Hair follicular keratinocyte (primary cell): ENCODE measurements around the gene FGFR4. TPM values are rescaled to one million over a fixed set of nuclear protein-coding genes. Genes with fewer than 3 reads are reported as not detected.

Experiments
- total RNA-seq: library from RNA; depleted of rRNA; stranded (reverse); fragments of >200 nt; gene quantifications from 2 replicates; pipeline ENCODE4 v1.2.3, GENCODE V29; 2015

Gene FGFR4
- total RNA-seq, result 6.0 and 8.5 TPM in 2 replicates

GRCh38 chr5:177086654-177087397, at the start of gene FGFR4:
Gene FGFR4, plus strand, starts transcription at chr5:177086915. Its CDS starts 2,688 bp downstream, at chr5:177089603.

GRCh38 chr5:177133096-177133852, 46.6 kb downstream of the FGFR4 start, which contains the start of gene NSD1:
Gene NSD1, plus strand, starts transcription at chr5:177133773. Its CDS starts 1,331 bp downstream, at chr5:177135104.

Other genes with a start within 250 kb of the FGFR4 start
- not detected in 2 replicates for gene HK3, start 187.6 kb upstream of the FGFR4 start, total RNA-seq
- gene UIMC1, start 80.1 kb upstream of the FGFR4 start, total RNA-seq, result 19.7 and 24.3 TPM in 2 replicates
- 5.4 and 13.4 TPM in 2 replicates for gene ZNF346, start 64.2 kb upstream of the FGFR4 start, total RNA-seq
- gene NSD1, start 46.9 kb downstream of the FGFR4 start, total RNA-seq, result 17.9 and 18.1 TPM in 2 replicates
- 10.7 and 12.6 TPM in 2 replicates for gene RAB24, start 216.8 kb downstream of the FGFR4 start, total RNA-seq
- gene PRELID1, start 216.9 kb downstream of the FGFR4 start, total RNA-seq, result 154 and 208 TPM in 2 replicates
- 4.7 and 28.7 TPM in 2 replicates for gene MXD3, start 225.0 kb downstream of the FGFR4 start, total RNA-seq